Activated CD4-positive, alpha-beta T cell treated with anti-CD3 and anti-CD28 coated beads, Interleukin-2, amount 50 U/mL, for 4 hours (primary cell): ENCODE data around the gene FXYD2.
"Not testable (repeated sequence)": the region's sequence is repeated elsewhere in the genome, so short reads cannot be mapped to it uniquely, and the experiment has no call there.

Experiments used
- DNase-seq, 2 experiments: peaks; one replicate each; pipeline ENCODE4 v3.0.0-alpha.2; 2020

FXYD2 gene

DNA sequence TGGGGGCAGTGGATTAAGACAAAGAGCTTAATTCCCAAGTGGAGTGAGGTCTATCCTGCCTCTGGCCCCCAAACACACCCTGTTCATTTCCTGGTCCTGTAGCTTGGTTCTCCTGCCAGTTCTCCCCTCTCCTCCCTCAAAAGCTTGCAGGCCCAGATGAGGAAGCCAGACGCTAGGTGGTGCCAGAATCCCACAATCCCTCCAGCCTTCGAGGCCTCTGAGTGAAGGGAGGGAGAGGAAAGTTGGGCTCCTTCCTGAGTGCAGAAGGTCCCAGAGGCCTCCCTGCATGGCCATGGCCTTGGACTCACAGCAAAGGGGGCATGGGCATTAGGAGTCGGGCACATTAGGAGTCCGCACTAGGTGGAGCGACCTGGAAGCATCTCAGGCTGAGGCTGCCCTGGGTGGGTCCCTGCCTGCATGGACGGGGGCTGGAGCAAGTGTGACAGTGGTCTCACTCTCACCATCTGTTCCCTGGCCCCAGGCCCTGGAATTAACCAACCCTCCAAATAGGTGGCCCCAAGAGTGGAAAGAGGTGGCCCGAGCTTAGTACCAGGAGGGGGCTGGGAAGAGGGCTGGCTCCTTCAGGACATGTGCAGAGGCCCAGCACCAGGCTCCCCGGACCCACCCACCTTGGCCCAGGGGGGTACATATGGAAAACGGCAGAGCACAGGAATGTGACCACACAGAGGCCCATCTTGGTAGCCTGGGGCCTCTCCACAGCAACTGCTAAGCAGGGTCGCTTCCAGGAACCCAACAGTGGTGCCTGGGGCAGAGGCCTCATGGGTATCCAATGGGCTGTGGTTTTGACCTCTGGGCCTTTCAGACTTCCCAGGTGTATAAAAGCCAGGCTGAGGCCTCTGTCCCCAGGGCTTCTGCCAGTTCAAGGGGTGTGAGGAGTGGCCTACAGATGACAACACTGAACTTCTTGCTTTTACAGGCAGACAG is 5.2 kb downstream of the FXYD2 start:
- DNase-seq: no peak

DNA sequence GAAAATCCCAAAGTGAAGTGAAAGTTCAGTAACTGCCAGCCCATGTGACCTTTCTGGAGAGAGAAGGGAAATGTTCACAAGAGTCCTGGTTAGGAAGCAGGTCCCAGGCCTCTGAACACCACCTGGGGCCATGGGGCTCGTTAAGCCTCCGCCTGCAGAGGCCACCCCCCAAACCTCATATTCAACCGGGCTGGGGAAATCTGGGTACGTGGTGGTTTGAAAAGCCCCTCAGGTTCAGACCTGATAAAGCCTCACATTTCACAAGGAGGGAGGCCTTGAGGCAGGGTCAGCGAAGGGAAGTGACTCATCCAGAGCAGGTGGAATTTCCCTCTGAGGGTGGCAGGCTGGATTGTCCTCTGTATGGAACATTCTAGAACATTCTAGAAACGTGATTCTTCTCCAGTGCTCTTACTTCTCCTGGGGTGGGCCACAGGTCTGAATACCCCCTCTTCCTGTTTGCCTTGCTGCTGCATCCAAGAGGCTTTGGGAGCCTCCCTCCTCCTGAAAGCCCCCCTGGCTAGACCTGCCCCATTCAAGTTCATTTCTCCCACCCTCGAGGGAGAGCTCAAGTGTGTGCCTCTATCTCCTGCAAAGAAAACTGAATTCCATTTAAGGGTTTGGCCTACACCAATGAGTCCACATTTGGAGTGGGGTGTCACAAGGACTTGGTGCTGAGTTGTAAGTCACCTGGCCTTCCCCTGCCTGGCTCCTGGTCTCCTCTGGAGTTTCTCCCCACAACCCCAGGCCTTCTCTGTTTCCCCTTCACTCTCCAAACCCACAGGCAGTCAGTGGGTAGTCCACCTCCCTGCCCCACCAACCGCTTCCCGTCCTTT is 6.3 kb downstream of the FXYD2 start:
- peak; percentile 42 to 45 for DNase-seq

DNA sequence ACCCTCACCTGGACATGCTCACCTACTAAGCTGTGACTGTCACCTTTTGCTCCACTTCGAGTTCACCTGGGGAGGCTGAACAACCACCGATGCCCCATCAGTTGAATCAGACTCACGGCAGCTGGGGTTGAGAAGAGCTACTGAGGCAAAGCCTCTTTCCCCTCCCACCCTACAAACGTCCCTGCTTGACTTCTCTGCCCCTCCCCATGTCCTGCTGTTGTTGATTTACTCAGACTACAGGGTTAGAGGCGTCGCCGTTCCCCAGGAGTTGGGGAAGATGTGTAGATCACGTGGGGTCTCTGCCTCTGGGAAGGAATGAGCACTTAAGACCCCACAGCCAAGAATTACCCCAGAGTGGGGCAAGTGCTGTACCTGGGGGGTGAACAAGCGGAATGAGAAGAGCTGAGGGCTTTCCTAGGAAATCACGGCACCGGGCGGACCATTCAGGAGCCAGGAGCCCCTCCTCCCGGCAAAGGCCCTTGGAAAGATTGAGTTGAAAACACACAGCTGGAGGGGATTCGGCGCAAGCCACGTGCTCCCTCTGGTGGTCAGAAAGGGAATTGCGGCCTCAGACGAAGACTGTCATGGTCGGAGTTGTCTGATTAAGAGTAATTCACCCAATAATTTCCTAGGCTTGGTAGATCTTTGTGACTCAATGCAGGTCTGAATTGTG is 7.0 kb downstream of the FXYD2 start:
- DNase-seq: peak; percentile 87 to 90

DNA sequence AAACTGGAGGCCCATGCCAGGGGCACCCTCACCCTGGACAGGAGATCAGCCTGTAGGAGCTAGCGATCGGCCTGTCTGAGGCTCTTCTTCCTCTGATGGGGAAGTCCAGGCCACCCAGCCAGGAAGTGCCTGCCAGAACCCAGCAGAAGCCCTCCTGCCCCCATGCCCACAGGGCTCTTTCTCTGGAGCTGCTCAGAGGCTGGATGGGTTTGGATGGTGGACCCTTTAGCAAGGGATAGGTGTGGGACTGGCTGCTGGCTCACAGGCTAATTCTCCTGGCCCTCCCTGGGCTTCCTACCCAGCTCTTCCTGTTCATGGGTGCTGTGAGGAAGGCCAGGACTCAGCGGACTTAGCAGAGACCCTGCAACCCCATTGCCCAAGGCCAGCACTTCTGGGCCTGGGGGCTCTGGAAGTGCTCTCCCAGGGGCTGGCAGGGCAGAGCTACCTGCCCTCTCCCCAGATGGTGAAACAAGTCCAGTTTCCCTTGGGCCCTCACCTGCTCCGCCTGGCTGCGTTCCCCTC is 7.6 kb downstream of the FXYD2 start:
- no peak for DNase-seq

DNA sequence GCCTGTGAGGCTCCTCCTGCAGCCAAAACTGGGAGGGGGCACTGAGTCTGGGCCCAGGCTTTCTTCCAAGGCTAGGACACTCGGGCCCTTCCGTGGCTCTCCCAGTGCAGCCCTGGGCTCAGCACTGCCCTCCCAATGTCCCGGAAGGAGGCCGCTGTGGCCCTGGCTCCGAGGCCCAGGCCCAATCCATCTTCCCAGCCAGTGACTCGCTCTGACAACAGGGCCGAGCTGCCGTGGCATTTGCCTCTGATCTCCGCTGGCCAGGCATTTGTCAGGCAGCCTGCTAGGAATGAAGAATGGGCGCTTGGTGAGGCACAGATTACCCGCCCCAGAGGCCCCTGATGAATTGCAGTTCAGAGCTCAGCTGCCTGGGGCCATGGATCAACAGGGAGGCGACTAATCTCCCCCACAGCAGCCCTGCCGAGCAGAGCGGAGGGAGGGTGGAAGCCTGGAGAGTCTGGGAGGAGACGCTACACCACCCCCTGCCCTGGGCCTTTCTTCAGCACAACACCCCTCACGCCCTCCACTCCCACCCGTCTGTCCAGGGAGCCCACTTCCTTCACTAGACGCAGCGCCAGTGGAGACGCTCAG is 8.3 kb downstream of the FXYD2 start:
- DNase-seq: no peak

DNA sequence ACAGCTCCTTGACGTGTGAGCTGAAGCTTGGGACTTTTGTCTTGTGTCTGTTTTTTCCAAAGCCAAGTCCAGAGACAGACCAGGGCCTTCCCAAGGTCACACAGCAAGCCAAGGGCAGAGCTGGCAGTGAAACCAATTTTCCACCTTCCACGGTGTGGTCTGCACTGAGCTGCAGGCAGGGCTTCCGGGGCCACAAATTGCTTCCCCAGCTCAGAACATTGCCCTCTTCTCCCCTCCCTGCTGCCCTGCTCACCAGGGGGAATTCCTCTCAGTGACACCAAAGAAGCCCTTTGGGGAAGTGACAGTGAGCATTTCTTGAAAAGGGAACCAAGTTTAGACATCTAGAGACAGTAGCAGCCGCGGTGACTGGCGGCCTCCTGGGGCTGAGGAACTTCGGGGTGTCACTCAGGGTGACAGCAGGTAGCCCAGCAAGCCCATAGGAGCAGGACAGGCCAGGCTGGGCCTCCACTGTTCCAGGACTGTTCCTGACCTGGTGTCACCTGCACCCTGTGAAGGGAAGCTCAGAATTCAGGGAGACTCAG is 9.2 kb downstream of the FXYD2 start:
- peak; percentile 64 to 71 for DNase-seq

DNA sequence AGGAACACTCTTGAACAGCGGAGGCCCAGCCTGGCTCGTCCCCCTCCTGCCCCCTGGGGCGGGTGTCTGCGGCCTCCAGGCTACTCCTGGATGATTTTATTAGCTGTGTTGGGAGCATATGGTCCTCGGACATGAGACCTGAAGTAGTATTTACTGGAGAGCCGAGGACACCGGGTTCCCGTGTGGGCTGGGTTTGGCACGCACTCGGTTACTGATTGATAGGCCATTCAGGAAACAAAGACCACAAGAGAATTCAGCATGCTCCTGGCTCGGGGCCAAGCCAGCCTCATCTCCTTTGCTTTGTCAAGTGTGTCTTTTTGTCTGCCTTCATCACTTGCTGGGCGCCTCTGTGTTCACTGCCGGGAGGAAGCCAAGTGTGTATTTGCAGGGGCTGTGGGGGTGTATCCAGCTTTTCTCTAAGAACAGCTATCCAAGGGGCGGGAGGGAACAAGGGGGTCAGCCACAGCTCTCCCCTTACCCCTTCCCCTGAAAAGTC is 9.7 kb downstream of the FXYD2 start:
- peak; percentile 74 to 75 for DNase-seq

DNA sequence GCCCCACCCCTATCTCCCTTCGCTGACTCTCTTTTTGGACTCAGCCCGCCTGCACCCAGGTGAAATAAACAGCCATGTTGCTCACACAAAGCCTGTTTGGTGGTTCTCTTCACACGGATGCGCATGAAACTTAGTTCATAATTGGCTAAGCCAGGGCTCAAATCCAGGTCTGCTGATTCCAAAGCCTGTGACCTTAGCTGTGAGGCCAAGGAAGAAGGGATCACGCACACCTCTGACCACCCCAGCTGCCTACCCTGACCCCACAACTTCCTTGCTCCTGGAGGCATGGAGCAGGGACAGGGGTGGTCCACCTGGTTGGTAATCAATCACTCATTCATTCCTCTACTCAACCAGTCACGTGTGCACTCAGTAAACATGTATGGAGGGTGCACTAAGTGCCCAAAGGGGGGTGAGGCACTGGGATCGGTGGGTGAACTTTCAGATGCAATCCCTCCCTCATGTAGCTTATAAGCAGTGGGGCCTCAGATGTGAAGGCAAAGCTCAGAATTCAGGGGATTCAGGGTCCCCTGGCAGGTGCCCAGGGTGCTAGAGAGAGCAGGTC is 10.3 kb downstream of the FXYD2 start:
- no peak for DNase-seq

DNA sequence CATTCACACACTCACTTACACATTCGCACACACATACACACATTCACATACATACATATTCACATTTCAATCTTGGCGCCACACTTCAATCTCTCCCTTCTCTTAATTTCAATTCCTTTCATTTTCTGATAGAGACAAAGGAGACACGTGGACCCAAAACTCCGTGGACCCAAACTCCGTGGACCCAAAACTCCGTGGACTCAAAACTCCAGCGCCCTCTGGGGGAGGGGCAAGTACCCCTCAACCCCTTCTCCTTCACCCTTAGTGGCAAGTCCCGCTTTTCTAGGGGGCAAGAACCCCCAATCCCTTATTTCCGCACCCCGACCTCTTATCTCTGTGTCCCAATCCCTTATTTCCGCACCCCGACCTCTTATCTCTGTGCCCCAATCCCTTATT is 14.5 kb downstream of the FXYD2 start:
- DNase-seq: not testable (repeated sequence)

DNA sequence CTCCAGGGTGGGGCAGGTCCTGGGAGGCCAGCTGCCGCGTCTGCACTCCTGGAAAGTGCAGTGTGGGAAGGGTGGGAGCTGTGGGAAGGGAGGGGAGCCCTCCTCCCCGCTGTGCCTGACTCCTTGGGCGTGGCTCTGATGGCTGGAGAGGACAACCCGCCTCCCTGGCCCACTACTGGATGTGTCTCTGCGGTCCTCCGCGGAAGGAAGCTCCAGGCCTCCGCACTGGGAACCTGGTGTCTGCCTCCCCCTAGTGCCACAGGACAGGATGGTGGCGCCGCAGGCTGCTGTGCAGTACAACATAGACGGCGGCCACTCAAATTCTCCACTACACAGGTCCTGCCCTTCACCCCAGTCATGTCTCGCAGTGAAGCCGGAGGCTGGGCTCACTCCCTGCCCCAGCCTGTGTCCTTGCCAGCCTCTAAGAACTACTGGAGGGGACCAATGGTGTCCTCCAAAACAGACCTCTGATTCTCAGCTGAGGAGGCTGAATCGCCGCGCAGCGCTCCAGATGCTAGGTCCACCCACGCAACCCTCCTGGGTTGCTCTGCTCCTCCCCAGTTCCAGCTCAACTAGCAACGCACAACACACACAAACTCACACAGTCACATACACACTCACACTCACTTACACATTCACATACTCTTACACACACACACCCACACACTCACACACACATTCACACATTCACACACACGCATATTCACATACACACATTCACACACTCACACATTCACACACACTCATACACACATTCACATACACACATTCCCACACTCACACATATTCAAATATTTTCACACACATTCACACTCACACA is 15.1 kb downstream of the FXYD2 start:
- peak in 1 of 2 experiments; percentile 38 for DNase-seq

DNA sequence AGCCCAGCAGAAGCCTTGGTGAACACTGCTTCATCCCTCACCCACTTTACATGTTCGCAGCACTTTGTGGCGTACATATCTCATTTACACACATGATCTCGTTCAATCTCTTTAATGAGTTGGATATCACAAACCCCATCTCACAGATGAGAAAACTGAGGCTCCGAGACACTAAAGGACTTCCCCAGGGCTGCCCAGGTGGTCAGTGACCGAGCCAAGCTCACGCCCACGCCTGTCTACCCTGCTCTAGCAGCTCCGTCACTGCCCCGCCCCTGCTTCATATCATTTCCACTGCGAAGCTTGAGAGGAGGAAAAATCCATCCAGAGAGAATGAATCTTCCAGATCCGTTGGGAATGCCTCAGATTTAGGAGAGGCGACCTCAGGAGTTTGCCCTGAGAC is 15.8 kb downstream of the FXYD2 start:
- DNase-seq: no peak

DNA sequence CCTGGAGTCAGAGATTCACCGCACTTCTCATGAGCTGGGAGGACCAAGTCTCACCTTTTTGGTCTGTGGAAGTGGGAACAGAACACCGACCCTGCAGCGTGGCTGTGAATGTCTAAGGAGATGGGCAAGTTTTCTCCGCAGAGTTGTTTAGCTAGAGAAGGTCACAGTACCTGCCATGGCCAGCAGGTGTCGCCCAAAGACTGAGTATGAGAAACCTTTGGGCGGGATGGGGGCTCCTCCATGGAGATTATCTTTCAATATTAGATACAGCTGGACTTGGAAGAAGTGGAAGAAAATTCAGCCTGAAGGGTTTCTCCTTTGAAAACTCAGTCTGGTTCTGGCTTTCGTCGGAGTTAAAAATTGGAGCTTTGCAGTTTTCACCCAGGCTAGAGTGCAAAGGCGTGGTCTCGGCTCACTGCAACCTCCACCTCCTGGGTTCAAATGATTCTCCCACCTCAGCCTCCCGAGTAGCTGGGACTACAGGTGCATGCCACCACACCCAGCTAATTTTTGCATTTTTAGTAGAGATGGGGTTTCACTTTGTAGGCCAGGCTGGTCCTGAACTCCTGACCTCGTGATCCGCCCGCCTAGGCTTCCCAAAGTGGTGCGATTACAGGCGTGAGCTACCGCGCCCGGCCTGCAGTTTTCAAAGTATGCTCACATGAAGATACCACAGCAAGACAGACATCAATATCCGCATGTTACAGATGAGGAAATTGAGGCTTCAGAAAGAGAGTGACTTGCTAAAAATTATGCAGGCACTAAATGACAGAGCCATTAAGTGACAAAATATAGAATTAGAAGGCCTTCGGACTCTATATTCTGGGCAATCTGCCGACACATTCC is 16.8 kb downstream of the FXYD2 start:
- DNase-seq: peak; percentile 77 to 80

DNA sequence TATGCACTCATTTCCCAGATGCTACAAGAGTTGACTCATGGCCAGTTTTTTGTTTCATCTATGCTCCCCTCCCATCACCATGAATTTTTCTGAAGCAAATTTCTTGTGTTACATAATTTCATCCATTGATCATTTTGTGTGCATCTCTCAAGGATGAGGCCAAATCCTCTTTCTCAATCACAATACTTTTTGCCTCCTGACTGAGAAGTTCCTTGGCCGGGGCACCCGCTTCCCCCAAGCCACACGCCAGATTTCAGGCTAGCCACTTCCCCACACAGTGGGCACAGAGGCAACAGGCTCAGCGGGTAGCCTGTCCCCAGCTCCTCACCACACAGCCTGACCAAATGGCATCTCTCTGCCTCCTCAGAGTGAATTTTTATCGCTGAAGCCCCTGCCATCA is 17.7 kb downstream of the FXYD2 start:
- DNase-seq: no peak

DNA sequence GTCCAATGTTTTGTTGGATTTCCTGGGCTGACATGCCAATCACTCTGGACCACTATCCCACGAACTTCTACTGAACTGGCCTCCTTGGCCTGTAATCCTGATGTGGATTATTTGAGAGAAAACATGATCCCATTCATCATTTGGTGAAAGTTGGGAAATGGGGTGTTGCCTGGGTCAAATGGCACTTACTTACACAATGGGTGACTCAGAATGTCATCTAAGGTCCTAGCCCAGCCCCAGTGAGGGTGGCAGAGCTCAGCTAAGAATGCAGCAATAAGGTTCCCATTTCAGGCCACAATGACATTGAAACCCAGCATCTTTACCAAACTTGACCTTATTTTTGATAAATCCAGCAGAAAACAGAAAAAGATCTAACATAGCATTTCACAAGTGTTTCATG is 19.5 kb downstream of the FXYD2 start:
- DNase-seq: no peak

DNA sequence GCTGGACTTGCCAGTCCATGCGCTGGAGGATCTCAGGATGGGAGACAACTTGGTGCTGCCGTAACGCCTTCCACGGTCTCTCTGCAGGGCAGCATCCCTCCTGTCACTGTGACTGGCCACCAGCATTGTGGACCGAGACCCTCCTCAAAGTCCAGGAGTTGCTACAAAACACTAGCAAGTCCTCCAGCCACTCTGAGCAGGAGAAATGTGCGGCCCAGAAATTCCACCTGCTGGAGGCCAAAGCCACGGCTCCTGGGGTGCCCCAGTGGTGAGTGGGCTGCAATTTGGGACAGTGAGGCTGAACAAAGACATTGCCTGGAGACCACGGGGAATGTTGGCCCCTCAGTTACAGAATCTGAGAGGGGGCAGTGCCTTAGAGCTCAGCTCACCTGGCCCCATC is 20.6 kb downstream of the FXYD2 start:
- DNase-seq: no peak

DNA sequence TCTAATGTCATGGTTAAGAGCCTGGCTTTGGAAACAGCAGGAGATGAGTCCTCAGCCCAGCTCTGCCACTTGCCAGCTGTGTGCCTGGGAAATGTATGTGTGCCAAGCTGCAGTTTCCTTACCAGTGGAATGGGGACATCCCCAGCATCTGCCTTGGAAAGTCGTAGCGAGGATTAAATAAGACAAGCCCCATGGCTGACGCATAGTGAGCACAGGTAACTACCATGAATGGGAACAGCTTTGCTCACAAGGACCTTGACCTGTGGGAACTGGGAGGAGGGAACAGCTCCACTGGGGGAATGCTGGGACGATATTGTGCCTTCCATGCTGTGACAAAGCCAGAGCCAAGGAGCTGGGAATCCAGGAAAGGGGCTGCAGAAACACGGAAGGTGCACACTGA is 24.9 kb downstream of the FXYD2 start:
- DNase-seq: no peak

DNA sequence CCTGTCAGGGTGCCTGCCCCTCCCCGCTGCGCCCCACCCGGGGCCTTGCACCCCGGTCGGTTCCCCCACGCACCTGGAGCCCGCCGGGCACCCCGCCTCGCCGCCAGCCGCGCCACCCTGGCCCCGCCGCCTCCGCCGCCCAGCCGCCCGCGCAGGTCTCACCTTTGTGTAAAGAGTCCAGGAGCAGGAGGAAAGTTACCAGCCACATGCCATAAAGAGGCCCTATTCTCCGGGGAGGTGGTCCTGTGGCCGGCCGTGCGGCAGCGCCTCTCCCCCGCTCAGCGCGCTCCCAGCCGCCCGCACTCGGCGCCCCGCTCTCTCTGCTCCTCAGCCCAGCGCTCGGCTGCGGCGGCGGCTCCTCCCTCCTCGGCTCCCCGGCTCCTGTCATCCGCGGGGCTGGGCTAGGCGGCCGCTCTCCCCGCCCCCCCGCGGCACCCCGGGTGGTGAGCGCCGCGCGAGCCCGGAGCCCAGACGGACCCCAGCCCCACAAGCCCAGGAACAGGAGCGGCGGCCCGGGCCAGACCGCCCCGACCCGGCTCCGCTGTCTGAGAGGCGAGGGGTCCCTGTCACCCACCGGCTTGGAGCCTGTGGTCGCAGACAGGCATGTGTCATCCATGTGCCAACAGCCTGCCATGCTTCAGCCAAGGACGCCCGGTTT is 27.5 kb downstream of the FXYD2 start, which contains the start of gene DSCAML1:
DSCAML1 (minus strand) TSS at position 345 of the 658 bp plus-strand sequence; CDS start at position 208, 137 bp downstream.
- DNase-seq: peak; percentile 36 to 39

DNA sequence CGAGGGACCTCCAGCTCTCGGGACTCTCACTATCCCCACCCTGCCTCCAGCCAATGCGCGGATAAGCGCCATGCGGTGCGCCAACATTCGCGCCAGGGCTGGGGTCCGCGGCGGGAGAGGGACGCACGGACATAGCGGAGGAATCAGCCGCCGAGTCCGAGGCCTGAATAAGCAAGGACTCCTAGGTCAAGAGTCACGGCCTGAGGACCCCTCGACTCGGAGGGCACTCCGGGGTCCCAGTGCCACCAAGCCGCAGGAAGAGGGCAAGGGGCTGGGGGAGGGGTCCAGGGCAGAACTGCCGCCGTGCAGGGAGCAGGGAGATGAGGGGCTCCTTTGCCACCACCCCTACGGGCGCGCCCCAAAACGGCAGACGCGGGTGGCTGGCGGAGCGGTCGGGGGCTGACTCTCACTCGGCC is 28.1 kb downstream of the FXYD2 start:
- DNase-seq: no peak
